ENCODE data around the gene HDAC4. TPM values are rescaled to one million over a fixed set of nuclear protein-coding genes. Genes with fewer than 3 reads are reported as not detected.
"Not testable (repeated sequence)": the region's sequence is repeated elsewhere in the genome, so short reads cannot be mapped to it uniquely, and the experiment has no call there.

HDAC4 gene
- total RNA-seq, 2 donors from 2014 or later = 22.3 to 48.6 TPM

- H3K27ac Mint-ChIP-seq = no peak overlapping the region
- no peak overlapping the region for H3K4me3 Mint-ChIP-seq
- H3K27me3 Mint-ChIP-seq = no peaks in the 10 kb centered on the region
These were observed 354.0 kb downstream of the HDAC4 start for GRCh38 chr2:239046822-239047221.

GRCh38 chr2:239044336-239044735 lies 356.5 kb downstream of the HDAC4 start:
- Mint-ChIP-seq H3K4me3 (no peak overlapping the region), H3K27me3 (no peaks in the 10 kb centered on the region), H3K9me3 (no peaks in the 10 kb centered on the region), H3K36me3 (no peaks in the 10 kb centered on the region), H3K27ac (no peak overlapping the region), H3K4me1 (ENCODE audit: low read depth in 2 of 2) (peaks cover 0 to 3% of the 10 kb centered on the region in 2 donors)
- ATAC-seq = no peak
- DNase-seq (ENCODE audit: low spot score) = no peak

More at GRCh38 chr2:239046822-239047221, 354.0 kb downstream of the HDAC4 start:
- no peak for DNase-seq (ENCODE audit: low spot score)
- ATAC-seq = peak in 1 of 2 donors; percentile 34
- Mint-ChIP-seq H3K9me3 (no peaks in the 10 kb centered on the region), H3K36me3 (no peaks in the 10 kb centered on the region), H3K4me1 (ENCODE audit: low read depth in 2 of 2) (peaks cover 0 to 3% of the 10 kb centered on the region in 2 donors)

GRCh38 chr2:239043326-239043725 lies 357.5 kb downstream of the HDAC4 start:
- H3K36me3 Mint-ChIP-seq = no peaks in the 10 kb centered on the region
- peaks cover 0 to 3% of the 10 kb centered on the region in 2 donors for H3K4me1 Mint-ChIP-seq (ENCODE audit: low read depth in 2 of 2)
- H3K9me3 Mint-ChIP-seq = no peaks in the 10 kb centered on the region
- H3K4me3 Mint-ChIP-seq = no peak overlapping the region
- no peak for ATAC-seq
- H3K27me3 Mint-ChIP-seq = no peaks in the 10 kb centered on the region
- H3K27ac Mint-ChIP-seq = no peak overlapping the region
- DNase-seq (ENCODE audit: low spot score) = no peak

- DNase-seq (ENCODE audit: low spot score) (peak; percentile 25), ATAC-seq (no peak)
- H3K9me3 Mint-ChIP-seq = no peaks in the 10 kb centered on the region
- H3K27me3 Mint-ChIP-seq = no peaks in the 10 kb centered on the region
- H3K4me3 Mint-ChIP-seq = no peak overlapping the region
- H3K36me3 Mint-ChIP-seq = no peaks in the 10 kb centered on the region
- peaks cover 0 to 3% of the 10 kb centered on the region in 2 donors for H3K4me1 Mint-ChIP-seq (ENCODE audit: low read depth in 2 of 2)
- no peak overlapping the region for H3K27ac Mint-ChIP-seq
These were observed 358.1 kb downstream of the HDAC4 start for GRCh38 chr2:239042551-239043320.

- H3K36me3 Mint-ChIP-seq = no peaks in the 10 kb centered on the region
- no peak overlapping the region for H3K27ac Mint-ChIP-seq
- no peaks in the 10 kb centered on the region for H3K9me3 Mint-ChIP-seq
- DNase-seq (ENCODE audit: low spot score) (no peak), ATAC-seq (no peak)
- H3K27me3 Mint-ChIP-seq = no peaks in the 10 kb centered on the region
- H3K4me1 Mint-ChIP-seq (ENCODE audit: low read depth in 2 of 2) = peaks cover 0 to 3% of the 10 kb centered on the region in 2 donors
- H3K4me3 Mint-ChIP-seq = no peak overlapping the region
These were observed 358.8 kb downstream of the HDAC4 start for GRCh38 chr2:239042046-239042445.

- Mint-ChIP-seq H3K4me1 (ENCODE audit: low read depth in 2 of 2) (peaks cover 0 to 3% of the 10 kb centered on the region in 2 donors), H3K27me3 (no peaks in the 10 kb centered on the region), H3K27ac (no peak overlapping the region), H3K4me3 (no peak overlapping the region), H3K36me3 (no peaks in the 10 kb centered on the region), H3K9me3 (no peaks in the 10 kb centered on the region)
- ATAC-seq = no peak
- peak; percentile 5 for DNase-seq (ENCODE audit: low spot score)
These were observed 359.8 kb downstream of the HDAC4 start for GRCh38 chr2:239041062-239041461.

GRCh38 chr2:239040152-239040761 lies 360.6 kb downstream of the HDAC4 start:
- peak; percentile 44 for DNase-seq (ENCODE audit: low spot score)
- no peak overlapping the region for H3K27ac Mint-ChIP-seq

DNA sequence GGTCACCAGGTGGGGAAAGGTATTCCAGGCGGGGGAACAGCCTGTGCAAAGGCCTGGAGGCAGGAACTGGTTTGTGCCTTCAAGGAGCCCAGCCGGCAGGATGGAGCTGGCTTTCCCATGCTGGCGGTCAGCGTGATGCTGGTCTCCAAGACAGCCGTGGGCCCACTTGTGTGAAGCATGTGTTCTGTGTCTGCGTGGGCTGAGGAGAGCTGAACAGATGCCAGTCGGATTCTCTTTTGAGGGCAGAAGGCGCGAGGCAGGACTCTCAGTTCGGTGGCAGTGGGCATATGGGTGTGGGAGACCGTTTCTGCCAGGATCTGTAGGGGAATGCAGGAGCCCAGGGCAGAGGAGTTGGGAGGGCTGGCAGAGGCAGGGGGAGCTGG lies 361.4 kb downstream of the HDAC4 start:
- ATAC-seq (no peak), DNase-seq (ENCODE audit: low spot score) (peak; percentile 23)

More at GRCh38 chr2:239040152-239040761, 360.6 kb downstream of the HDAC4 start:
- Mint-ChIP-seq H3K36me3 (no peaks in the 10 kb centered on the region), H3K4me3 (no peak overlapping the region), H3K4me1 (ENCODE audit: low read depth in 2 of 2) (peaks cover 0 to 3% of the 10 kb centered on the region in 2 donors), H3K27me3 (no peaks in the 10 kb centered on the region), H3K9me3 (no peaks in the 10 kb centered on the region)
- no peak for ATAC-seq

DNA sequence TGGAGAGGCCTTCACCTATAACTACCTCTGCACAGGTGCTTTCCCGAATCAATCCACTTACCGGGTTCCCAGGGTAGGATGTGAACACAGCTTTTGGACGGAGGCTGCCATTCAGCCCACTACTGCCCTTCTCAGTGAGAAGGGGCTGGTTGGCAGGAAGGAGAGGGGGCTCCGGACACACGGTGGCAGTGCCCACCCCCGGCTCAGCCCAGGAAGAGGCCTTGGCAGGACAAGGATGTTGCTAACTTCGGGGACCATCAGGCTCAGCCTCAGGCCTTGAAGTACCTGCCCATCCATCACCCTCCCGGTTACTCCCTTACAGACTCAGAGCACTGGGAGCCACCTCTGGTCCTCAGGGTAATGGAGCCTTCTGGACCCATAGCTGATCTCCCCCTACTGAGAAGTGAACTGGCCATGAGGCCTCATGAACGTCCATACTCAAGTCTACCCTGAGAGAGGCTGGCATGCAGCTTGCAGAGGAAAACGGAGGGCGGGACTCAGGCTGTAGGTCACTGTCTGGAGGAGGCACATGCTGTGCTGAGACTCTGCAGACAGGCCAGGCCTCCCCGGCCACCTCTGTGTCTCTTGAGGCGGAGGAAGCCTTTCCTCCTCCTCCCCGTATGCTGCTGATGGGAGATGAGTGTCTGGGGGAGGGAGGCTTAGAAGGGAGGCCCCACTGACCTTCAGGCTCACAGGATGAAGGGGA lies 361.9 kb downstream of the HDAC4 start:
- no peak overlapping the region for H3K4me3 Mint-ChIP-seq
- peaks cover 0 to 2% of the 10 kb centered on the region in 2 donors for H3K27me3 Mint-ChIP-seq
- no peaks in the 10 kb centered on the region for H3K9me3 Mint-ChIP-seq
- peaks cover 0 to under 1% of the 10 kb centered on the region in 2 donors for H3K4me1 Mint-ChIP-seq (ENCODE audit: low read depth in 2 of 2)
- H3K36me3 Mint-ChIP-seq = no peaks in the 10 kb centered on the region
- DNase-seq (ENCODE audit: low spot score) = peak; percentile 60
- H3K27ac Mint-ChIP-seq = no peak overlapping the region
- ATAC-seq = no peak

More for the DNA sequence above, 361.4 kb downstream of the HDAC4 start:
- Mint-ChIP-seq H3K9me3 (no peaks in the 10 kb centered on the region), H3K27me3 (peaks cover 0 to 1% of the 10 kb centered on the region in 2 donors), H3K36me3 (no peaks in the 10 kb centered on the region), H3K4me1 (ENCODE audit: low read depth in 2 of 2) (peaks cover 0 to 3% of the 10 kb centered on the region in 2 donors), H3K4me3 (no peak overlapping the region), H3K27ac (no peak overlapping the region)

DNA sequence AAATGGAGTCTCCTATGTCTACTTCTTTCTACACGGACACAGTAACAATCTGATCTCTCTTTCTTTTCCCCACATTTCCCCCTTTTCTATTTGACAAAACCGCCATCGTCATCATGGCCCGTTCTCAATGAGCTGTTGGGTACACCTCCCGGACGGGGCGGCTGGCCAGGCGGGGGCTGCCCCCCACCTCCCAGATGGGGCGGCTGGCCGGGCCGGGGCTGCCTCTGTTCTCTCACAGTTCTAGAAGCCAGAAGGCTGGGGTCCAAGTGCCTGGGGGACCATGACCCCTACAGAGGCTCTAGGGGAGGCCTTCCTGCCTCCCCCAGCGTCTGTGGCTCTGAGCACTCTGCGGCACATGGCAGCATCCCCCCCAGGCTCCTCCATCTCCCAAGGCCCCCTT lies 362.5 kb downstream of the HDAC4 start:
- H3K36me3 Mint-ChIP-seq; H3K4me1 Mint-ChIP-seq (ENCODE audit: low read depth in 2 of 2); H3K27ac Mint-ChIP-seq; ATAC-seq; H3K27me3 Mint-ChIP-seq; H3K9me3 Mint-ChIP-seq; H3K4me3 Mint-ChIP-seq: not testable (repeated sequence)
- DNase-seq (ENCODE audit: low spot score) = peak; percentile 34

GRCh38 chr2:239037559-239037910 lies 363.3 kb downstream of the HDAC4 start:
- no peaks in the 10 kb centered on the region for H3K9me3 Mint-ChIP-seq
- ATAC-seq (no peak), DNase-seq (ENCODE audit: low spot score) (no peak)
- H3K4me3 Mint-ChIP-seq = no peak overlapping the region
- peaks cover 3% of the 10 kb centered on the region in 2 donors for H3K27me3 Mint-ChIP-seq
- H3K27ac Mint-ChIP-seq = no peak overlapping the region
- H3K4me1 Mint-ChIP-seq (ENCODE audit: low read depth in 2 of 2) = no peaks in the 10 kb centered on the region
- no peaks in the 10 kb centered on the region for H3K36me3 Mint-ChIP-seq

DNA sequence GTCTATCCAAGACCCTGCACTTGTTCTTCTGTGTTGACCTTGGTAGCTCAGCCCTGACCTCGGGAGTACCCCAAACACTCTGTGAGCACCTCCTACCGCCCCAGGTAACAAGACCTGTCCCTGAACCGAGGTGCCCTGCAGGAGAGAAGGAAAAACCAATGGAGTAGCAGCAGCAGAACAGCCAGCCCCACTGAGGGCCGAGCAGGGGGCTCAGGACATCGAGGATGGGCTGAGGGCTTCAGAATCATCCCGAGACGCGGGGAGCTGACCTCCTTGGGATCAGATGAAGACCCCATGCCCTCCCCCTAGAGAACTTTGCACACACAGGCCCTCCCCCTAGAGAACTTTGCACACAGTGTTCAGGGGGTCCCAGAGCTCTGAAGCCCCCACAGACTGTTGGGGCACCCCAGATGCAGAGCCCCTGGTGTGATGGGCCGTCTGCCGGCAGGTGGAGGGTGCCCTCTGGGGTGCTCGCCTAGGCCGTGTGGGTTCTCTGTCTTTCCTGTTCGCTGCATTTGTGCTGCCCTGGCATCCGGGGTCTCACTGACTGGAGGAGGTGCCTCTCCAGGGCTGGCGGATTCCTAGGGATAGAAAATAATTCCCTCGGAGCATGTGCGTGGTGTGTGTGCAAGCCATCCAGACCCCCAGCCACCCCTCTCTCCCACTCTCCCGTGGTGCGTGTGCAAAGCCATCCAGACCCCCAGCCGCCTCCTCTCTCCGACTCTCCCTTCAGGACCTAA lies 363.8 kb downstream of the HDAC4 start:
- Mint-ChIP-seq H3K27ac (no peak overlapping the region), H3K27me3 (peaks cover 6 to 9% of the 10 kb centered on the region in 2 donors), H3K36me3 (no peaks in the 10 kb centered on the region), H3K4me3 (no peak overlapping the region), H3K4me1 (ENCODE audit: low read depth in 2 of 2) (no peaks in the 10 kb centered on the region), H3K9me3 (no peaks in the 10 kb centered on the region)
- DNase-seq (ENCODE audit: low spot score) (peak; percentile 42), ATAC-seq (no peak)

DNA sequence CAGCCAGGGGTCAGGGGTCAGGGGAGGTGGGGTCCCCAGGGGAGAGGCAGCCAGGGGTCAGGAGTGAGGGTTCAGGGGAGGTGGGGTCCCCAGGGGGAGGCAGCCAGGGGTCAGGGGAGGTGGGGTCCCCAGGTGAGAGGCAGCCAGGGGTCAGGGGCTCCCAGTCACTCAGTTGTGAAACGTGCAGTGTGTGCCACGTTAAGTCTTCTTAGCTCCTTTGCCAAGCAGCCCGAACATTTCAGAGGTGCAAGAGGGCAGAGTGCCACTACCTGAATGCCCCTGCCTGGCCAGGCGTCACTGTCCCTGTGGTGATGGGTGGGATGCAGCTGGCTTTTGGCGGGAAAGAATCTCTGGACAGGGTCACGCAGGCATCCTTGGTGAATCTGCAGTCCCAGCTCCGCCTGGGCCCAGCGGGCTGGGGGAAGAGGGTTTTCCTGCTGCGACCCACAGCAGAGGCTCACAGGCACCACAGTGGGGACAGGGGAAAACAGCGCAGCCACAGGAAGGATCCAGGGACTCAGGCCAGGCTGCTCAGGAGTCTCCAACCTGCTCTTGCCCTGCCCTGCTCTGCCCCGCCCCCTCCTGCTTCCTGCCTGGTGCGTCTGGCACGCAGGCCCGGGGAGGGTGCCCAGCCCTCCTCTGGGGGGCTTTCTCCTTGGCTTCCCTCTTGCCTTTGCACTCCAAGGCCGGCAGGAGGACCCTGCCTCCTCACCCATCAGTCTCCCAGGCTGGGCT lies 364.7 kb downstream of the HDAC4 start:
- Mint-ChIP-seq H3K4me1 (ENCODE audit: low read depth in 2 of 2) (no peaks in the 10 kb centered on the region), H3K9me3 (no peaks in the 10 kb centered on the region), H3K27ac (no peak overlapping the region), H3K4me3 (no peak overlapping the region), H3K36me3 (no peaks in the 10 kb centered on the region), H3K27me3 (peaks cover 10 to 17% of the 10 kb centered on the region in 2 donors)
- DNase-seq (ENCODE audit: low spot score) = peak; percentile 53
- no peak for ATAC-seq
